Measurements from ENCODE around the gene PCBP4. TPM values are rescaled to one million over a fixed set of nuclear protein-coding genes. Genes with fewer than 3 reads are reported as not detected.

PCBP4 gene
- total RNA-seq, 1 donor from 2014 or later = 144 TPM

DNA sequence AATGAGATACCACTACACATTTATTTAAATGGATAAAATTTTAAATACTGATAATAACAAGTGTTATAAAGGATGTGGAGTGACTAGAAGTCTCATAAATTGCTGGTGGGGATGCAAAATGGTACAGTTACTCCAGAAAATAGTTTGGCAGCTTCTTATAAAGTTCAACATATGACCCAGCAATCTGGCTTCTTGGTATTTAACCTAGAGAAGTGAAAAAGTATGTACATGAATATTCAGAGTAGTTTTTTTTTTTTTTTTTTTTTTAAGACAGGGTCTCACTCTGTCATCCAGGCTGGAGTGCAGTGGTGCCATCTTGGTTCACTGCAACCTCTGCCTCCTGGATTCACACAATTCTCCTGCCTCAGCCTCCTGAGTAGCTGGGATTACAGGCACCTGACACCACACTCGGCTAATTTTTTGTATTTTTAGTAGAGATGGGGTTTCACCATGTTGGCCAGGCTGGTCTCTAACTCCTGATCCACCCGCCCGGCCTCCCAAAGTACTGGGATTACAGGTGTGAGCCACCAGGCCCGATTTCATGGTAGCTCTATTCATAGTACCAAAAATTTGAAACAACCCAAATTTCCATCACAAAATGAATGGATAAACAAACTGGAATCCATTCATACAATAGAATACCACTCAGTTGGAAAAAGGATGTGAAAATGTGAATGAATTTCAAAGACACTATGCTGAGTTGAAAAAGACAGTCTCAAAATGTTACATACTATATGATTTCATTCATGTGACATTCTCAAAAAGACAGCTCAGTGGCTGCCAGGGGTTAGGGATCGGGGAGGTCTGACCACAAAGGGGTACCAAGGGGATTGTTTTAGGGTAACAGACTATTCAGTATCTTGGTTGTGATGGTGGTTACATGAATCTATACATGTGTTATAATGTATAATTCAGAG lies 39.9 kb downstream of the PCBP4 start:
- Histone ChIP-seq H3K36me3 (ENCODE audit: control insufficient read depth, insufficient read depth, low read length) (no peaks in the 10 kb centered on the region), H3K27me3 (ENCODE audit: control insufficient read depth, insufficient read depth, low read length) (no peaks in the 10 kb centered on the region), H3K4me3 (ENCODE audit: low read depth, low read length) (no peak overlapping the region)
- DNase-seq (ENCODE audit: low read depth) = no peak
- TF ChIP-seq, protein P1, sequence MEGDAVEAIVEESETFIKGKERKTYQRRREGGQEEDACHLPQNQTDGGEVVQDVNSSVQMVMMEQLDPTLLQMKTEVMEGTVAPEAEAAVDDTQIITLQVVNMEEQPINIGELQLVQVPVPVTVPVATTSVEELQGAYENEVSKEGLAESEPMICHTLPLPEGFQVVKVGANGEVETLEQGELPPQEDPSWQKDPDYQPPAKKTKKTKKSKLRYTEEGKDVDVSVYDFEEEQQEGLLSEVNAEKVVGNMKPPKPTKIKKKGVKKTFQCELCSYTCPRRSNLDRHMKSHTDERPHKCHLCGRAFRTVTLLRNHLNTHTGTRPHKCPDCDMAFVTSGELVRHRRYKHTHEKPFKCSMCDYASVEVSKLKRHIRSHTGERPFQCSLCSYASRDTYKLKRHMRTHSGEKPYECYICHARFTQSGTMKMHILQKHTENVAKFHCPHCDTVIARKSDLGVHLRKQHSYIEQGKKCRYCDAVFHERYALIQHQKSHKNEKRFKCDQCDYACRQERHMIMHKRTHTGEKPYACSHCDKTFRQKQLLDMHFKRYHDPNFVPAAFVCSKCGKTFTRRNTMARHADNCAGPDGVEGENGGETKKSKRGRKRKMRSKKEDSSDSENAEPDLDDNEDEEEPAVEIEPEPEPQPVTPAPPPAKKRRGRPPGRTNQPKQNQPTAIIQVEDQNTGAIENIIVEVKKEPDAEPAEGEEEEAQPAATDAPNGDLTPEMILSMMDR (IDR thresholded peaks at IDR 0.05; ENCODE audit: insufficient read depth, low read length, poor library complexity, severe bottlenecking) = no peak

DNA sequence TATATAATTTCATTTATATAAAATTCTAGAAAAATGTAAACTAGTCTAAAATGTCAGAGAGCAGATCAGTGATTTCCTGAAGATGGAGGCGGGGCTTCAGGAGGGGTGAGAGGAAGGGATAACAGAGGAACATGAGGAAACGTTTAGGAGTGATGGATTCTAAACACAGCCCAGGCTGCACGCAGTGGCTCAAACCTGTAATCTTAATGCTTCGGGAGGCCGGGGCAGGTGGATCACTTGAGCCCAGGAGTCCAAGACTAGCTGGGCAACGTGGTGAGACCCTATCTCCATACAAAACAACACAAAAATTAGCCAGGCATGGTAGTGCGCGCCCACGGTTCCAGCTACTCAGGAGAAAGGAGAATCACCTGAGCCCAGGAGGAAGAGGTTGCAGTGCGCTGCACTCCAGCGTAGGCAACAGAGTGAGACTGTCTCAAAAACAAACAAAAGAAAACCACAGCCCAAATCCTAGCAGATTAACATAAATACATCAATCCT lies 46.1 kb downstream of the PCBP4 start:
- H3K27me3 ChIP-seq (ENCODE audit: control insufficient read depth, insufficient read depth, low read length) = no peaks in the 10 kb centered on the region
- TF ChIP-seq, protein P1 (IDR thresholded peaks at IDR 0.05; ENCODE audit: insufficient read depth, low read length, poor library complexity, severe bottlenecking) = no peak
- no peaks in the 10 kb centered on the region for H3K36me3 ChIP-seq (ENCODE audit: control insufficient read depth, insufficient read depth, low read length)
- no peak for DNase-seq (ENCODE audit: low read depth)
- H3K4me3 ChIP-seq (ENCODE audit: low read depth, low read length) = no peak overlapping the region

DNA sequence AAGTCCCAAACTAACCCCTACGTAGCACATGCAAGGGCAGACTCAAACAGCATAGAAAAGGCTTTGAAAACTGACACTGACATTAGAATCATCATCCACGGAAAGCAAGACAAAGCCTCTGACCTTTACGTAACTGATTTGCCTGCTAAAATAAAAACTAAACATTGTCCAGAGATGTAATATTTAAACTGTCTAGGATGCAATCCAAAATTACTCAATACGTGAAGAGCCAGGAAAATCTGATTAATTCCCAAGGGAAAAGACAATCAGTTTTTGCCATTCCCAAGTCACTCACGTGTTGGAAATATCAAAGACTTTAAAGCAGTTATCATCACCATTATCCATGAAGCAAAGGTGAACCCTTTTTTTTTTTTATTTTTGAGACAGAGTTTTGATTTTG lies 50.8 kb downstream of the PCBP4 start:
- no peak for DNase-seq (ENCODE audit: low read depth)
- no peak overlapping the region for H3K4me3 ChIP-seq (ENCODE audit: low read depth, low read length)
- H3K27me3 ChIP-seq (ENCODE audit: control insufficient read depth, insufficient read depth, low read length) = no peaks in the 10 kb centered on the region
- TF ChIP-seq, protein P1 (IDR thresholded peaks at IDR 0.05; ENCODE audit: insufficient read depth, low read length, poor library complexity, severe bottlenecking) = no peak
- no peaks in the 10 kb centered on the region for H3K36me3 ChIP-seq (ENCODE audit: control insufficient read depth, insufficient read depth, low read length)

DNA sequence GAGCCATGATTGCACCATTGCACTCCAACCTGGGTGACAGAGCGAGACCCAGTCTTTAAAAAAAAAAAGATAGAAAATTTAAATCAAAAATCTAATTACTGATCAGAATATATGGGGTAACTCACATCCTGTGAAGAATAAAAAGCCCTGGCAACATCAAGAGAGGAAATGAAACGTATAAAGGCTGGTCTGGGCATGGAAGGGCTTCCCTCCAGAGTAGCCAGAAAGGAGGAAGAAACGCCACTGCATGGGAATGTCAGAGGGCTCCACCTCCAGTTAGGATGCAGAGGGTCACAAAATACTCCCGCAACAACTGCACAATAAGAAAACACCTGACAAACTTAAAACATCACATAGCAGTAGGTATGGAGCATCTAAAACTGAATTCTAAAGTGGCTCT lies 59.2 kb downstream of the PCBP4 start:
- Histone ChIP-seq H3K4me3 (ENCODE audit: low read depth, low read length) (no peak overlapping the region), H3K36me3 (ENCODE audit: control insufficient read depth, insufficient read depth, low read length) (no peaks in the 10 kb centered on the region), H3K27me3 (ENCODE audit: control insufficient read depth, insufficient read depth, low read length) (no peaks in the 10 kb centered on the region)
- no peak for DNase-seq (ENCODE audit: low read depth)
- TF ChIP-seq, protein P1 (IDR thresholded peaks at IDR 0.05; ENCODE audit: insufficient read depth, low read length, poor library complexity, severe bottlenecking) = no peak

Other genes with a start within 250 kb of the PCBP4 start
- gene IQCF6, start 188.2 kb downstream of the PCBP4 start, total RNA-seq = not detected in 2 replicates
- not detected in 2 replicates for gene IQCF2, start 105.8 kb downstream of the PCBP4 start, total RNA-seq
- not detected in 2 replicates for gene IQCF5, start 91.9 kb downstream of the PCBP4 start, total RNA-seq
- not detected in 2 replicates for gene IQCF1, start 64.1 kb downstream of the PCBP4 start, total RNA-seq
- 43.2 and 49.4 TPM in 2 replicates for gene RRP9, start 25.6 kb downstream of the PCBP4 start, total RNA-seq
- 22.5 and 30.9 TPM in 2 replicates for gene PARP3, start 25.1 kb downstream of the PCBP4 start, total RNA-seq
- gene GPR62, start 12.1 kb downstream of the PCBP4 start, total RNA-seq = not detected in 2 replicates
- gene ABHD14B, start 6.6 kb upstream of the PCBP4 start, total RNA-seq = 36.3 and 50.5 TPM in 2 replicates
- gene ABHD14A, start 7.6 kb upstream of the PCBP4 start, total RNA-seq = 15.3 and 16.8 TPM in 2 replicates
- 59.4 and 69.0 TPM in 2 replicates for gene ACY1, start 16.1 kb upstream of the PCBP4 start, total RNA-seq
- gene RPL29, start 28.4 kb upstream of the PCBP4 start, total RNA-seq = 2,366 and 2,384 TPM in 2 replicates
- gene DUSP7, start 89.1 kb upstream of the PCBP4 start, total RNA-seq = 23.5 and 27.7 TPM in 2 replicates
- gene POC1A, start 187.0 kb upstream of the PCBP4 start, total RNA-seq = 4.0 and 4.7 TPM in 2 replicates
- gene ALAS1, start 230.7 kb upstream of the PCBP4 start, total RNA-seq = 47.5 and 54.2 TPM in 2 replicates

Data from kidney epithelial cell (primary cell).